Measurements from ENCODE around the gene SERPINE2.

The SERPINE2 gene

DNA sequence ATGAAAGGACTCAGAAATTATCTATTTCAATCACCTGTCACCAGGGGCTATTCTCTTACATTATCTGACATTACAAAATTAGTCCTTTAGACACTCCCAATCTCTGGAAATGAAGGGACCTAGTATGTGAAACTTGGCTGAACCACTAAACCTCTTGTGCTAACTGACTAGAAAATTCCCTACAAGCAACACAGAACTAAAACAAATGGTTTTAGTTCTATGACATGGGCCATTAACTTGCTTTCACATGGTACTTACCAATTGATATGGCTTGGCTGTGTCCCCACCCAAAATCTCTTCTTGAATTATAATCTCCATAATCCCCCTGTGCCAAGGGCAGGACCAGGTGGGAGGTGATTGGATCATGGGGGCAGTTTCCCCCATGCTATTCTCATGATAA, 16.6 kb downstream of the SERPINE2 start:
- H3K4me3 ChIP-seq (ENCODE audit: low read depth, low read length), result no peak overlapping the region
- TF ChIP-seq, protein P1, sequence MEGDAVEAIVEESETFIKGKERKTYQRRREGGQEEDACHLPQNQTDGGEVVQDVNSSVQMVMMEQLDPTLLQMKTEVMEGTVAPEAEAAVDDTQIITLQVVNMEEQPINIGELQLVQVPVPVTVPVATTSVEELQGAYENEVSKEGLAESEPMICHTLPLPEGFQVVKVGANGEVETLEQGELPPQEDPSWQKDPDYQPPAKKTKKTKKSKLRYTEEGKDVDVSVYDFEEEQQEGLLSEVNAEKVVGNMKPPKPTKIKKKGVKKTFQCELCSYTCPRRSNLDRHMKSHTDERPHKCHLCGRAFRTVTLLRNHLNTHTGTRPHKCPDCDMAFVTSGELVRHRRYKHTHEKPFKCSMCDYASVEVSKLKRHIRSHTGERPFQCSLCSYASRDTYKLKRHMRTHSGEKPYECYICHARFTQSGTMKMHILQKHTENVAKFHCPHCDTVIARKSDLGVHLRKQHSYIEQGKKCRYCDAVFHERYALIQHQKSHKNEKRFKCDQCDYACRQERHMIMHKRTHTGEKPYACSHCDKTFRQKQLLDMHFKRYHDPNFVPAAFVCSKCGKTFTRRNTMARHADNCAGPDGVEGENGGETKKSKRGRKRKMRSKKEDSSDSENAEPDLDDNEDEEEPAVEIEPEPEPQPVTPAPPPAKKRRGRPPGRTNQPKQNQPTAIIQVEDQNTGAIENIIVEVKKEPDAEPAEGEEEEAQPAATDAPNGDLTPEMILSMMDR (IDR thresholded peaks at IDR 0.05; ENCODE audit: insufficient read depth, low read depth, low read length, missing control alignments), result no peak
- no peak for DNase-seq (ENCODE audit: low read depth)

DNA sequence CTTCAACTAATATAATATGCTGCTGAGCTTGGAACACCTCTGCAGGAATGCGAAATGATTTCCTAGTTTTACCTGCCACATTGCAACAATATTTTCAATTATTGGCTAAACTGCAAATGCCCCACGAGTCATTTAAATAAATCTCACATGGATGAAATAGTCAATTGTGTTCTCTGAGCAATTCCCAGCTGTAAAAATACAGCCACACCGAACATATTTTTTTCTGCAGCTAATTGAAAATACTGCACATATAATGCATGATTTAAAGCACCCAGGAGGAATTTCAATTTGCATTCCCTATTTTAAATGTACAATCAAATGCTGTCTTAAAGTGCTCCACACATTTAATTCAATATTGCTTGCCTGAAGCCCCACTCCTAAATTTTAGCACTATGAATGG, 18.6 kb downstream of the SERPINE2 start:
- no peak overlapping the region for H3K4me3 ChIP-seq (ENCODE audit: low read depth, low read length)
- no peak for DNase-seq (ENCODE audit: low read depth)
- TF ChIP-seq, protein P1 (IDR thresholded peaks at IDR 0.05; ENCODE audit: insufficient read depth, low read depth, low read length, missing control alignments), result no peak

DNA sequence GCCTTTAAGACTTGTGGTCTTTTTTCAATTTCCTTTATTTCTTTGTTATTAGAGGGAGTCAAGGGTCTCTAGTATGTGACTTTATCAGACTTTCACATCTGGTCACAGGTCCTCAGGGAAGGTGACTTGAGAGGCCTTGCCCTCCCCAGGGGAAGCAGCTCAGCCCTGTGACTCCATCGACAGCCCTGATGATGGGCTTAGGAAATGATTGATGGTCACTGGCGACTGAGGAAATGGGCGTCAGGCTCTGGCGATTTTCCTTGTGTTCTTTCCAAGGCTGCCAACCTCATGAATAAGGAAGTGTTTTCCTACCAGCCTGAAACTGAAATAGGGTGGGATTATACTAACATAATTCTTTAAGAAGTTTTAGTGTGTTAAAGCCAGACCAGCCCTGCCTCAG, 21.1 kb downstream of the SERPINE2 start:
- TF ChIP-seq, protein P1 (IDR thresholded peaks at IDR 0.05; ENCODE audit: insufficient read depth, low read depth, low read length, missing control alignments), result no peak
- no peak for DNase-seq (ENCODE audit: low read depth)
- no peak overlapping the region for H3K4me3 ChIP-seq (ENCODE audit: low read depth, low read length)

DNA sequence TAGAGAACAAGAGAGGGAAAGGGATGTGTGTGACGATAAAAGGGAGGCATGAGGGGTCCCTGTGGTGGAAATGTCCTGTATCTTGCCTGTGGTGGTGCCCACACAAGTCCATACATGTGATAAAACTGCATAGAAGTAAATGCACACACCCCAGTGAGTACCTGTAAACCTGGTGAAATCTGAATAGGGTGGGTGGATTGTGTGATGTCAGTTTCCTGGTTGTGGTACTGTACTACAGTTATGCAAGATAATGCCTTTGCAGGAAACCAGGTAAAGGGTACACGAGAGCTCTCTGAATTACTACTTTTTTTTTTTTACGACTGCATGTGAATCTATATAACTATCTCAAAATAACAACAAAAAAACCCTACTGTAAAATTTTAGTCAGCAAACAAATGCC, 22.1 kb downstream of the SERPINE2 start:
- no peak overlapping the region for H3K4me3 ChIP-seq (ENCODE audit: low read depth, low read length)
- TF ChIP-seq, protein P1 (IDR thresholded peaks at IDR 0.05; ENCODE audit: insufficient read depth, low read depth, low read length, missing control alignments), result no peak
- DNase-seq (ENCODE audit: low read depth), result no peak

DNA sequence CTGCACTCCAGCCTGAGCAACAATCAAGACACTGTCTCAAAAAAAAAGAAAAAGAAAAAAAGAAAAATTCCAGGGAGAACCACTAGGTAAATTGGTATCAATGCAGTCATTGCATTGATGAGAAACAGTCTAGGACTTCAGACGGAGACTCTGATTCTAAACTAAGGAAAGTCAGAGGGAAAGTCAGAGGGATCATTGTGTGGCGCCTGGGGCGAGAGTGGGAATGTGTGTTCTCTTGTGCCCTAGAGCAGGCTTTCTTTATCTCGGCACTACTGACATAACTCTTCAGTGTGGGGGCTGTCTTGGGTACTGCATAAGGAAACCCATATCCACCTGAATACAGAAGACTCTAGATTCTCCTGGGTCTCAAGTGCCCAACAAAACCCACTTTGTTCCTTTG, 24.8 kb downstream of the SERPINE2 start:
- H3K4me3 ChIP-seq (ENCODE audit: low read depth, low read length), result no peak overlapping the region
- DNase-seq (ENCODE audit: low read depth), result no peak
- TF ChIP-seq, protein P1 (IDR thresholded peaks at IDR 0.05; ENCODE audit: insufficient read depth, low read depth, low read length, missing control alignments), result no peak

DNA sequence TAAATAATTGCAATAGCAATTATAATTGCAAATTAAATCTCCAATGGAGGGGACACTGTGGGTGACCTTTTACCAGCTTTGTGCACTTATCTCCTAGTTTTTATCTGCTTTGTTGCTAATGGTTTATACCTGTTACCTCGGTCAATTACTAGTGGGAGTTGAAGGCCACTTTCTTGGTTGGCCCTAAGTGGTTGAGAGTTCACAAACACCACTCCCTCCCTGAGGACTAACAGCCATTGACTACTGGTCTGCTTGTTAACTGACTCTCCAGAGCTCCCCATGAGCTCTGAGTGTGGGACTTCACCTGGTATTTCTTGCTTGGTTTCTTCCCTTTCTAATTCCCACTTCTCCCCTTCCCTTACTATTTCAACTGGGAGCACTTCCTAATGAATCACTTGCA, 27.2 kb downstream of the SERPINE2 start:
- no peak for DNase-seq (ENCODE audit: low read depth)
- TF ChIP-seq, protein P1 (IDR thresholded peaks at IDR 0.05; ENCODE audit: insufficient read depth, low read depth, low read length, missing control alignments), result no peak
- H3K4me3 ChIP-seq (ENCODE audit: low read depth, low read length), result no peak overlapping the region

DNA sequence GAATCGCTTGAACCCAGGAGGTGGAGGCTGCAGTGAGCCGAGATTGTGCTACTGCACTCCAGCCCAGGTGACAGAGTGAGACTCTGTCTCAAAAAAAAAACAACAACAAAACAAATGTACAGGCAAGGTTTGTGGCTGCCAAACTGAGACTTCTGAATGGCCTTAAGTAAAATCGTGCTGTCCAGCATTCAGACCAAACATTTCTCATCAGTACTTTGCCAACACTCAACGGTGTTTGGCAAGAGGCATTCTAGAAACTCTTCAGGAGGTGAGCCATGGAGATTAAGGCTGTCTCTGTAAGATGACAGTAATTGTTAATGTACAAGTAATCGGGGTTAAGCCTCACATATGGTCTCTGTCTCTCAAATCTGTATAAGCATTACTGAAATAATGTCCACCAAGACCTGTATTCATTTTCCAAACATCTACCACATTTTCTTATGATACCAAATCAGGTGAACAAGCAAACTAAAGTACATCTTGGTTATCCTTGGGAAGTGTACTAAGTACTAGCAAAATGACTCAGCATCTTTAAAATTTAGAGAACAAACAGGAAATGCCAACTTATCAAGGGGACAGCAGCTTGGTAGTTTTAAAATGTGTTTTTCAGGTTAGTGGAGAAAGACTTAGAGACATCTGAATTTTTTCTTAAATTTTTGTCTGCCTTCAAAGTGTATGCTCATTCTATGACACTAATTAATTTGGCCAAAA, 29.3 kb downstream of the SERPINE2 start:
- no peak for DNase-seq (ENCODE audit: low read depth)
- H3K4me3 ChIP-seq (ENCODE audit: low read depth, low read length), result no peak overlapping the region
- TF ChIP-seq, protein P1 (IDR thresholded peaks at IDR 0.05; ENCODE audit: insufficient read depth, low read depth, low read length, missing control alignments), result no peak

Data from GM12865 (cell line).